Heart left ventricle (tissue), 13 donors: ENCODE measurements around the gene KIRREL1.

ENCODE experiments used
- POLR2A ChIP-seq, 2 donors: fragments of 450-650 bp; IDR thresholded peaks; one replicate each; pipeline ENCODE4 v1.6.1; 2017; ENCODE audit warnings: antibody characterized with exemption in 2 of 2, mild to moderate bottlenecking in 2 of 2, moderate library complexity in 2 of 2
- TF ChIP-seq, protein P1 (sequence below), 12 donors: fragments of 200-600 bp; sonication (generic) in 4 of 12; IDR thresholded peaks; one replicate each; pipeline versions ENCODE4 v1.5.0 to v1.8.0; 2018 to 2022; ENCODE audit warnings: antibody characterized with exemption in 12 of 12, mild to moderate bottlenecking in 5 of 12
- donor health status: ischemic (EF 13 %, LVEDD 7.1; RV severe dilation, severe dysfunction).
- donor health status: DM: no; HTN: yes; CAD: no.
- donor health status: DM: no; HTN: no; CAD: no.
- donor health status: ischemic (EF 25% LVEDD 6.9; RV normal size, moderate dysfunction).
- donor health status: ischemic (EF 25% LVEDD 5.7; RV mildly dilated, moderate dysfunction).
- donor health status: ischemic (EF 35%, LVEDD 5.7; RV mildly dilated, moderate dysfunction).
- donor health status: nonischemic (EF 11% LVEDD 7.7; RV severe dilation, severe dysfunction).
- donor health status: DM: yes; HTN: yes; CAD: no.
- donor health status: PGD.
- donor health status: ischemic (EF 29% LVEDD 5.4; RV normal size, mild dysfunction).
- donor health status: nonischemic (EF 23%, LVEDD 6.1; RV moderate dilation, normal function).

DNA sequence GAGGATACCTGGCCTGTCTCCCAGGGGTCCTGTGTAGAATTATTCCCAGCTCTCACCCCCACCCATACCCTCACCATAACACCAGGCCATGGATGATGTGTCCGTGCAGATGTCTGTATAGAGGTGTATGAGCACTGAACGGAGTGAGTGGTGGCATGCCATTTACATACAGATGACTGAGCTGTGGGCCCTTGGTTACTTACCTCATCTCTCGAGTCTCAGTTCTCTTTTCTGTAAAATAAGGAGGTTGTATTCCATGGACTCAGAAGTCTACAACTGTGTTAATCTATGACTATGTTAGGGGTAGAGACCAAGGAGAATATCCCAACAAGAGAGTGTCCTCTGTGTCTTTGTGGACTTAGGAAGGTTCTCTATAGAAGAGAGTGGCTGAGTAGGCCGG, 121.7 kb downstream of the KIRREL1 start:
- TF ChIP-seq, protein P1, sequence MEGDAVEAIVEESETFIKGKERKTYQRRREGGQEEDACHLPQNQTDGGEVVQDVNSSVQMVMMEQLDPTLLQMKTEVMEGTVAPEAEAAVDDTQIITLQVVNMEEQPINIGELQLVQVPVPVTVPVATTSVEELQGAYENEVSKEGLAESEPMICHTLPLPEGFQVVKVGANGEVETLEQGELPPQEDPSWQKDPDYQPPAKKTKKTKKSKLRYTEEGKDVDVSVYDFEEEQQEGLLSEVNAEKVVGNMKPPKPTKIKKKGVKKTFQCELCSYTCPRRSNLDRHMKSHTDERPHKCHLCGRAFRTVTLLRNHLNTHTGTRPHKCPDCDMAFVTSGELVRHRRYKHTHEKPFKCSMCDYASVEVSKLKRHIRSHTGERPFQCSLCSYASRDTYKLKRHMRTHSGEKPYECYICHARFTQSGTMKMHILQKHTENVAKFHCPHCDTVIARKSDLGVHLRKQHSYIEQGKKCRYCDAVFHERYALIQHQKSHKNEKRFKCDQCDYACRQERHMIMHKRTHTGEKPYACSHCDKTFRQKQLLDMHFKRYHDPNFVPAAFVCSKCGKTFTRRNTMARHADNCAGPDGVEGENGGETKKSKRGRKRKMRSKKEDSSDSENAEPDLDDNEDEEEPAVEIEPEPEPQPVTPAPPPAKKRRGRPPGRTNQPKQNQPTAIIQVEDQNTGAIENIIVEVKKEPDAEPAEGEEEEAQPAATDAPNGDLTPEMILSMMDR (IDR thresholded peaks at IDR 0.05), result no peak
- TF ChIP-seq POLR2A (IDR thresholded peaks at IDR 0.05), result no peak
